Measurements from ENCODE around the gene AWAT2.
"Not testable (repeated sequence)": the region's sequence is repeated elsewhere in the genome, so short reads cannot be mapped to it uniquely, and the experiment has no call there.

The AWAT2 gene

DNA sequence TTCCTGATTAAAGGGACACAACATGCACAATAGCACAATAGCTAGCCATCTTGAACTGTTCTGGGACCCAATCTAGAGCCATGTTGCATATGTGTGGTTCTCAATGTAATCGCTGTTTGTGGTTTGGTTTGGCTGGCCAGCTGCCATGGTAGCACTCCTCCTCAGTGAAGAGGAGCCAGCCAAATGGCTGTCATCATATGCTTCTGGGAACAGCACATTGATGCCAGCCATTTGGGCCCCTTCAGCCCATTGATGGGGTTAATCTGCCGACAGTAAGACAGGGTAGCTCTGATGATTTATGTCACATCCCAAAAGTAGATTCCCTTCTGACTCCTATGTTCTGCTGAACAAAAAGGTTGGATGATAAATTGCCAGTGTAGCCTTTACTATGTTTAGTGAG is 48.5 kb downstream of the AWAT2 start:
- no peak for DNase-seq (ENCODE audit: extremely low read depth, low read depth)
- TF ChIP-seq, protein P1, sequence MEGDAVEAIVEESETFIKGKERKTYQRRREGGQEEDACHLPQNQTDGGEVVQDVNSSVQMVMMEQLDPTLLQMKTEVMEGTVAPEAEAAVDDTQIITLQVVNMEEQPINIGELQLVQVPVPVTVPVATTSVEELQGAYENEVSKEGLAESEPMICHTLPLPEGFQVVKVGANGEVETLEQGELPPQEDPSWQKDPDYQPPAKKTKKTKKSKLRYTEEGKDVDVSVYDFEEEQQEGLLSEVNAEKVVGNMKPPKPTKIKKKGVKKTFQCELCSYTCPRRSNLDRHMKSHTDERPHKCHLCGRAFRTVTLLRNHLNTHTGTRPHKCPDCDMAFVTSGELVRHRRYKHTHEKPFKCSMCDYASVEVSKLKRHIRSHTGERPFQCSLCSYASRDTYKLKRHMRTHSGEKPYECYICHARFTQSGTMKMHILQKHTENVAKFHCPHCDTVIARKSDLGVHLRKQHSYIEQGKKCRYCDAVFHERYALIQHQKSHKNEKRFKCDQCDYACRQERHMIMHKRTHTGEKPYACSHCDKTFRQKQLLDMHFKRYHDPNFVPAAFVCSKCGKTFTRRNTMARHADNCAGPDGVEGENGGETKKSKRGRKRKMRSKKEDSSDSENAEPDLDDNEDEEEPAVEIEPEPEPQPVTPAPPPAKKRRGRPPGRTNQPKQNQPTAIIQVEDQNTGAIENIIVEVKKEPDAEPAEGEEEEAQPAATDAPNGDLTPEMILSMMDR (IDR thresholded peaks at IDR 0.05; ENCODE audit: low read depth, low read length): no peak

DNA sequence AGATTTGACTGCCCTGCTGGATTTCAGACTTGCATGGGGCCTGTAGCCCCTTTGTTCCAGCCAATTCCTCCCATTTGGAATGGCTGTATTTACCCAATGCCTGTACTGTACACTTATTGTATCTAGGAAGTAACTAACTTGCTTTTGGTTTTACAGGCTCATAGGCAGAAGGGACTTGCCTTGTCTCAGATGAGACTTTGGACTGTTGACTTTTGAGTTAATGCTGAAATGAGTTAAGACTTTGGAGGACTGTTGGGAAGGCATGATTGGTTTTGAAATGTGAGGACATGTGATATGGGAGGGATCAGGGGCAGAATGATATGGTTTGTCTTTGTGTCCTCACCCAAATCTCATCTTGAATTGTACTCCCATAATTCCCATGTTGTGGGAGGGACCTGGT is 51.4 kb downstream of the AWAT2 start:
- not testable (repeated sequence) for DNase-seq (ENCODE audit: extremely low read depth, low read depth)

- DNase-seq (ENCODE audit: extremely low read depth, low read depth): no peak
- TF ChIP-seq, protein P1 (IDR thresholded peaks at IDR 0.05; ENCODE audit: low read depth, low read length): no peak
Measured at GRCh38 chrX:69996113-69996468, 53.6 kb downstream of the AWAT2 start.

DNA sequence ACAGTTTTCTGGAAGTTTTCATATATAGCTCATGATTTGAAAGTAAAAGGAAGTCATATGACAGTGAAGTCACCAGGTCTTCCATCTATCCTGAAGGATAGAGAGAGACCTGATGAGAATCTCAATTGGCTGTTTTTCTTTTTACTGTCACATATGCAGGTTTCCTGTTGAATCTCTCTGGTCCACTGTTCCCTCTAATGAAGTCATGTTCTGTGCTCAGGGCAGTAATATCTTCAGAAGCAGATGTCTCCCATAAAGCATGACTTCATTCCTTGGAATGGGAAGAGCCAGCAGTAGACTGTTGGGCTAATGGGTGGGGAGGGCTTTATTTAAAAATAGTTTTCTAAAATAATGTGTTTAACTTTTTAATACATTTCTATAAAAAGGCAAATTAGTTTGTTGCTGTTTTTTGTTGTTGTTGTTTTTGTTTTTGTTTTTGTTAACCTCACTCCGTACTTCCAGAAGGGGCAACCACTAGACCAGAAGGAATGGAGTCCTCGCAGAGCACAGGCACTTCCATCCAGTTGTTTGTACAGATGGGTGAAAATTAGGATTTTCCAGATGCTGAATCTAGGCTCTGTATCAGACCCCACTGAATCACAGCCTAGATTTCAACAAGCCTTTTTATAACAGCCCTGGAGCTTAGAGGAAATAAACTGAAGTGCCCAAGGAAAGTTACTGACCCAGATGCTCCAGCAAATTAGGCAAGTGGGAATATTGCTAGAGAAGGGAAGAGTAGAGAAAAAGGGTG is 54.2 kb downstream of the AWAT2 start:
- DNase-seq (ENCODE audit: extremely low read depth, low read depth): no peak
- TF ChIP-seq, protein P1 (IDR thresholded peaks at IDR 0.05; ENCODE audit: low read depth, low read length): no peak

DNA sequence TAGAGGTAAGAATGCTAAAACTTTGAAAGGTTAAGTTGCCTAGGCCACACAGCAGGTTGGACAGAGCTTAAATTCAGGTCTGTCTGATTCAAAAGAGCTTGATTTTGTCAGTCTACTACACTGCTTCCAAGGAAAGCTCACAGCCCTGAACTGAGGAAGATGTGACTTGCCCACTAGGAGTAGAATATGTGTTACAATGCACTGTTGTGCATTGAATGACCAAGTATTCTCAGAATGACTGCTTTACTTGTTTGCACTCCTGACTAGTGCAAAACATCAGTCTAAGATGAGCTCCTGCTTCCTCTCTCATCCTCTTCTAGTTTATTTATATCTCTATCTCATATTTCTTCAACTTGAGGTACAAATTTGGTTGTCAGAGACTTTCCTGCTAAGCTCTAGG is 56.2 kb downstream of the AWAT2 start:
- TF ChIP-seq, protein P1 (IDR thresholded peaks at IDR 0.05; ENCODE audit: low read depth, low read length): no peak
- DNase-seq (ENCODE audit: extremely low read depth, low read depth): no peak

DNA sequence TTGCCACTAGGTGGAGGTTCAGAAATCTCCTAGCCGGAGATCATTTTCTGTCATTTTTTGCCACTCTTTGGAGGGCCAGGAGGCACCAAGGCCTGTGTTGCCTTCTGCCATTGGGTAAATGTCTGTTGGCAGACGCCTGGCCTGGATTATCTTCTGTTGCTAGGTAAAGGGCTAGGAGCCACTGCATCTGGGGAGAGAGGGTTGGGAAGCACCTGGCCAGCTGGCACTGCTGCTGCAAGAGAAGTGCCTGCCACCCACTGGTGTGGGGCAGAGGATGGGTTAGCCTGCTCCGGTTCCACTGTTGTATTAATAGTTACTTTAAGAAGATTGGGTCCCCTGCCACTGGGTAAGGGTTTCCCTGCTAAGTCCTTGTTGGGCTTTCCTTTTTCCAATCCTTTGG is 58.1 kb downstream of the AWAT2 start:
- no peak for DNase-seq (ENCODE audit: extremely low read depth, low read depth)
- TF ChIP-seq, protein P1 (IDR thresholded peaks at IDR 0.05; ENCODE audit: low read depth, low read length): no peak
